Cardiac fibroblast (primary cell): ENCODE measurements around the gene KDR.
A peak's percentile ranks its signal among the peaks of the same experiment; 100 is the strongest.

ENCODE experiments used
- DNase-seq, 2 donors: peaks; one replicate each; pipeline versions ENCODE4 v3.0.0 to v3.0.0-alpha.2; 2010; ENCODE audit warnings: low read depth in 2 of 2
- H3K4me3 ChIP-seq, 2 donors: replicated peaks in 1 of 2; 1 replicate in 1 of 2; 2 replicates in 1 of 2; pipeline ENCODE4 v1.5.1; 2011; ENCODE audit warnings: low read depth in 2 of 2, low read length in 2 of 2, mild to moderate bottlenecking in 2 of 2, moderate library complexity in 1 of 2
- CTCF ChIP-seq: IDR thresholded peaks from one replicate; pipeline ENCODE4 v1.5.1; 2011; ENCODE audit warnings: low read depth, mild to moderate bottlenecking, low read length, inconsistent platforms

Gene KDR

GRCh38 chr4:55117511-55117910 is 7.9 kb downstream of the KDR start:
- TF ChIP-seq CTCF = no peak
- no peak overlapping the region for H3K4me3 ChIP-seq
- no peak for DNase-seq

GRCh38 chr4:55116450-55116849 is 8.9 kb downstream of the KDR start:
- DNase-seq = peak; percentile 63 to 82
- TF ChIP-seq CTCF = no peak
- no peak overlapping the region for H3K4me3 ChIP-seq

- no peak for TF ChIP-seq CTCF
- H3K4me3 ChIP-seq = no peak overlapping the region
- no peak for DNase-seq
These were observed 13.8 kb downstream of the KDR start for GRCh38 chr4:55111601-55112000.

GRCh38 chr4:55110131-55110530 is 15.3 kb downstream of the KDR start:
- TF ChIP-seq CTCF = no peak
- no peak overlapping the region for H3K4me3 ChIP-seq
- DNase-seq = no peak

GRCh38 chr4:55107054-55107453 is 18.3 kb downstream of the KDR start:
- DNase-seq = no peak
- no peak for TF ChIP-seq CTCF
- no peak overlapping the region for H3K4me3 ChIP-seq

GRCh38 chr4:55103224-55103623 is 22.2 kb downstream of the KDR start:
- DNase-seq = no peak
- TF ChIP-seq CTCF = no peak
- H3K4me3 ChIP-seq = no peak overlapping the region

GRCh38 chr4:55099816-55100215 is 25.6 kb downstream of the KDR start:
- DNase-seq = no peak
- no peak overlapping the region for H3K4me3 ChIP-seq
- TF ChIP-seq CTCF = no peak
